NCI-H526 (cell line): ENCODE results near the gene RAD51B.

Source experiments
- DNase-seq, 2 experiments: peaks; one replicate each; lab custom pipeline; 2025; lab: John Stamatoyannopoulos, UW

The RAD51B gene

DNA sequence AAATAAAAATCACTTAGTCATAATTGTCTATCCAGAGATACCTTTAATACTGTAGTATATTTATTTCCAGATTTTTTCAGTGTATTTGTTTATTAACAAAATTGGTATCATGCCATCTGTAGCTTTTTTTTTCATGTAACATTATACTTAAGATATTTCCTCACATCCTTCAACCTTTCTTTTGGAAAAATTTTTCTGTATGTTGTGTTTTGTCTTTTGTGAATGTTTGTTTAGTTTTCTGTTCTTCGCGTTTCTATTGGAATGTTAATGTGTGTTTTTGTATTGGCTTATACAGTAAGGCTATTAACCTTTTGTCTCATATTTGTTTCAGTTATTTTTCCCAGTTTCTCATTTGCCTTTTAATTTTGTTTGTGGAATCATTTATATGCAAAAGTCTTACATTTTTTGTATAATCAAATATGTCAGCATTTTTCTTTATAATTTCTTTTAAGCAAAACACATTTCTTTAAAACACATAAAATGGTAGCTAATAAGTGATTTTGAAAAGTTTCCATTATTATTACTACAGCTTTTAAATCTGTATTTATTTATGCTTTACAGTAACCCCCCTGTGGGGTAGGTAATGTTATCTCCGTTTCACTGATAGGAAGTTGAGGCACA, 433.7 kb downstream of the RAD51B start:
- DNase-seq: no peak

DNA sequence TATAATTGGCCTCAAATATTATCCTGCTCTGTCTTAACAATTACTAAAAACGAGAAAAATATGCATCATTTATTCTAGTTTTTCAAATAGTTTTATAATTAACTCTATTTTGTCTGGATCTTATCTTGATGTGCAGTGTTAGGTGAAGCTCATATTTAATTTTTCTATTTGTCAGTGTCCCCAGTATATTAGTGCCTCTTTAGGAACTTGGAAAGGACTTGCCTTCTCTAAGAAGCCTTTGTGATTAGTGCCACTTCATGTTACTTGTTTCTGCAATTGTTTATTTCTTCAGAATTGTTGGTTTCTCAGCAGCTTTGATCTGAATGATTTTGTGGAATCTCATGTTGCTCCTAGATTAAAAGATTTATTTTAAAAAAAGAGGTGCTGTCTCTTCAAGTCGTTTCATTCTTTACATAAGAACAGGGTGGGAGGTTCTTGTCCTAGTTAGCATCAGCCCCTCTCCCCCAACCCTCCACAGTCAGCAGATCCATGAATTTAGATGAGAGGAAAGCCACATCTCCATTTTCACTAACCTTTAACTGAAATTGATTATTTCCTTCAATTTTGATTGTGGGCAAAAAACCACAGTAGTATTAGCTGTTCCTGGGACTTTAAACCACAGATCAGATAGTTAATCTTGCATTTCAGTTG, 434.4 kb downstream of the RAD51B start:
- DNase-seq: no peak

DNA sequence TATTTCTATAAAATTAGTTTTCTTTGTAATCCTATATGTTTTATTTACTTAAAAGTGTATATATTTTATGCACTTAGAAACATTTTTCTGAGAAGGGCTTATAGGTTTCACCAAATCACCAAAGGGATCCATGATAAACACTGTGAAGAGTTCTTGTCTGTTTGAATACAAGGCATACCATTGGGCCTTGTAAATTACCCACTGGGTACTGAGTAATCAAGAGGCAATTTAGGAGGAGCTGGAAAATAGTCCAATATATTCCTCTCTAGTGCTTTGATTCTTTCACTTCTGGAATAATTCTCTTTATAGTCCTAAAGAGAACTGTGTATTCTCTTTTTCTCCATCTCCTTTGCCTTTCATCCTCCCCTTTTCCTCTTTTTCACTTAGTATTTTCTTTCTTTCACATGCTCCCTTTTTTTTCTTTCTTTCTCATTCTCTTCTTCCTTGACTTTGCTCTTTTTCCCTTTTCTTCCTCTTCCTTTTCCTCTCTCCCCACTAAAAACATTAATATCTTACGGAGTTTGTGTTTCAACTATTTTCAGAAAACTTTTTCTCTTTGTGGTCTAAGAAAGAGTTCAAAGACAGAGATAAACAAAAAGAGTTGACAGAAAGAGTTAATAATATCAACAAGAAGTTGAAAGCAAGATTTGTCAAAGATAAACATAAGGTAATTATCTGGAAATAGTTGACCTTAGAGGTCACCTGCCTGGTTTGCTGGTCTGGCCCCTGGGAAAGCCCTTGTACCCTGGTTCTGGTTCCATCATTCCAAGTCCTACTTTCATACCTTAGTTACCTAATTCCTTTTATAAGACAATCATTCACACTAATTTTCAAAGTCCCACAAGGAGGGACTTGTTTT, 435.3 kb downstream of the RAD51B start:
- no peak for DNase-seq

DNA sequence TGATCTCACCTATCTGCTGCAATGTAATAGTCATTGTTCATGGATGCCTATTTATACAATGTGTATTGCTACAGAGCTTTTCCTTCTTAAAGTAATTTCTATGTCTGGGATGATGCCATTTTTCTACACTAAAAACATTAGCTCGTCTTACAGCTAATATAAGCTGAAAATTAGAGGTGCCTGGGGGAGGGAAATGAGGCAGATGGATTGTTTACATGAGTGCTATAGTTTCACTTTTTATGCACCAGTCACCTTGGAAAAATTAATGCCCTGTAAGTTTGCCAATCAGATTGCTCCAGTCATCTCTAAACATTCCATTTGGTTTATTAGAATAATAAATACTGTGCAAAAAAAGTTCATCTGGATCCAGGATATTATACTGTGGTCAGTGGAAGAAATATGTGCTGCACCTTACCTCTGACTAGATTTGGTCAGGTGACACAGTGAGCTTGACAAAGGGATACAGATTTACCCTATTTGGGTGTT, 436.2 kb downstream of the RAD51B start:
- no peak for DNase-seq

GRCh38 chr14:68257969-68258368, 438.4 kb downstream of the RAD51B start:
- no peak for DNase-seq

- peak; percentile 25 to 41 for DNase-seq
These were observed 439.4 kb downstream of the RAD51B start for GRCh38 chr14:68258995-68259394.

DNA sequence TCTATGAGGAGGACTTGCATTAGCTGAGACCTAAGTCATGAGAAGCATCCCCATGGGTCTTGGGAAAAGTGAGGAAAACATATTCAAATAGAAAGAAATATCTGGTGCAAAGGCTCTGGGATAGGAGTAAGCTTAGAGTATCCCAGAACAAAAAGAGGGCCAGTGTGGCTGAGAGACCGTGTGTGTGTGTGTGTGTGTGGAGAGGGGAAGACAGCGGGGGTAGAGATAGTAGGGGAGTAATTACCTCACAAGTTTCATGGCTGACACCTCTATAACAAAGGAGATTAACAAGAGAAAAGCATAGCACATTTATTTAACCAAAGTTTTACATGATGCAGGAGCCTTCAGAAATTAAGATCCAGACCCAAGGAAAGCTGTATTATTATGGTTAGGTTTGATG, 440.5 kb downstream of the RAD51B start:
- DNase-seq: no peak

- DNase-seq: no peak
These were observed 441.7 kb downstream of the RAD51B start for GRCh38 chr14:68261092-68261842.

DNA sequence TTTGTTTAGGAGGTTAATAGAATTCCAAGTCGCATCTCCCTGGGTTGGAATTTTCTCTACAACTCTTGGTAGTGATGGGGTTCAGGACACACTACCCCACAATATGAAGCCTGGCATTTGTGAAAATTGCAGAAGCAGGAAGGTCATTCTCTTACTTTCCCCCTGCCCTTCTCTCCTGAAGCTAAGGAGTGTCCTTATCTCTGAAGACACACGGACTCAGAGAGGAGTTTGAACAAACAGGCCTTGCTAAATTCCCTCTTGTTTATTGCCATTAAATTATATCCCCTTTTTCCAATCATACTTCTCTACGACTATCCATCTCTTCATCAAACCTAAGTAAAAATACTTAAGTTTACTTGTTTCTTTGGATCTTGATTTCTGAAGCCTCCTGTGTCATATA, 443.0 kb downstream of the RAD51B start:
- no peak for DNase-seq

DNA sequence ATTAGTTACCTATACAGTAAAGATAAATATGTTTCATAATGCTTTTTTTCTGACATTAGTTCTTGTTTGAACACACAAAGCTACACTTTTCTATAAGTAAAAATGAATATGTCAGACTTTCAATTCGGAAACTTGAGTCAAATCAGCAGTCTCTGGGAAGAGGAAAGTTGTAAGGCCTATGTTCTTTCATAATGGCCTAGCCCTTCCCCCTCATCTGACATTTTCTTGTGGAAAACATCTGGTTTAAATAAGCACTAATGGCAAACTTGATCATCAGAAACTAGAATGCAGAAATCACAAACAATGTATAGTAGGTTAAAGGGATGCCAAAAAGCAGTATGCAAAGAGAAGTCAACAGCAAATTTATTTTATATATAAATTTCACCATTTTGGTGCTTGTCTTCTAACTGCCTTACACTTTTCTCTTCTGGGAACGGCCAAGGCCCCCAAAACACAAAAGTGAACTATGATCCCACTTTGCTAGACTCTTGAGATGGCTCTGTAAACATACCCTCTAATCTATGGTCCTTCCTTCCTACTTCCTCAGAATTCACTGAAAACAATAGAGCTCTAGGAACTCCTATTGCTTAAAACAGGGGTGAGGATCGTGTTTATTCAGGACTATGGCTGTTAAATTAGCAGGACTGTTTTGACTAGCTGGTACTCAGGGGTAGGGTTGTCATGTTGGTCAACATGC, 444.1 kb downstream of the RAD51B start:
- DNase-seq: no peak

GRCh38 chr14:68264260-68264569, 444.6 kb downstream of the RAD51B start:
- no peak for DNase-seq

- DNase-seq: no peak
These were observed 447.4 kb downstream of the RAD51B start for GRCh38 chr14:68266998-68267397.

GRCh38 chr14:68268197-68268596, 448.6 kb downstream of the RAD51B start:
- no peak for DNase-seq

- DNase-seq: no peak
These were observed 449.1 kb downstream of the RAD51B start for GRCh38 chr14:68268719-68269118.

- no peak for DNase-seq
These were observed 449.8 kb downstream of the RAD51B start for GRCh38 chr14:68269136-68269927.

- DNase-seq: no peak
These were observed 450.8 kb downstream of the RAD51B start for GRCh38 chr14:68270342-68270741.

GRCh38 chr14:68271913-68272391, 452.4 kb downstream of the RAD51B start:
- DNase-seq: no peak

DNA sequence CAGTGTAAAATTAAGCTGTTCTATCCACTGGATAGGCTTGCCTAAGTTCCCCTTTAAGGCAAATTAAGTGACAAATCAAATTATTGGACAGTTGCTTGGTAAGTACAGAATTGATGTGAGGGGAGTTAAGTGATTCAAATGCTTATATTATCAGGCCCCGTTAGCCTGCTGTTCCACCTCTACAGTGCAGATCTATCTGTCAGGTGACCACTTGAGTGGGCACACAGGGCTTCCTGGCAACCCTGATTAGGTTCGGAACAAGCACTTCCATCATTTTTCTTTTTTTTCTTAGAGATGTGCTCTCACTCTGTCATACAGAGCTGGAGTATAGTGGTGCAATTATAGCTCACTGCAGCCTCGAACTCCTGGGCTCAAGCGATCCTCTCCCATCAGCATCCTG, 453.8 kb downstream of the RAD51B start:
- no peak for DNase-seq

DNA sequence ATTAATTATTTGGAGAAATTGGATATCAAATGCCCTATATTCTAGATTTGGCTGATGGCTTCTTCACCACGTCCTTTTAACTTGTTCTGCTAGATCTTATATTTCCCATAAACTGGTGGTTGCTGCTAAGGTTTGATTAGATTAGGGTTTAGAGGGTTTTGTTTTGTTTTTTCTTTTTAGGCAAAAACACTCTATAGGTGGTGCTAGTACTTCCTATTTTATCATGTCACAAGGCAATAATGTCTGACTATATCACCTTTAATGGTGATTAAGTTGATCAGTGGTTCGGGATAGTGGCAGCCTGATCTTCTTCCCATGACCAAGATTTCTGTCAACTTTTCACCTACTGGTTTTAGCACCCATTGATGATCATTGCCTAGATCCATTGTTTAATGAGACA, 455.1 kb downstream of the RAD51B start:
- no peak for DNase-seq

- no peak for DNase-seq
These were observed 459.2 kb downstream of the RAD51B start for GRCh38 chr14:68278576-68279436.
